HG03175 (cell line): ENCODE data around the gene MYL7.
"Not testable (repeated sequence)": the region's sequence is repeated elsewhere in the genome, so short reads cannot be mapped to it uniquely, and the experiment has no call there.

Experiments used
- ATAC-seq: cut with Tn5 transposase; IDR thresholded peaks from one replicate; pipeline ENCODE4 v1.9.1; 2021; ENCODE audit warnings: mild to moderate bottlenecking, moderate library complexity; ENCODE audit not compliant: unreplicated experiment

Gene MYL7

GRCh38 chr7:44172352-44172751 lies 31.2 kb upstream of the MYL7 start:
- ATAC-seq: no peak

DNA sequence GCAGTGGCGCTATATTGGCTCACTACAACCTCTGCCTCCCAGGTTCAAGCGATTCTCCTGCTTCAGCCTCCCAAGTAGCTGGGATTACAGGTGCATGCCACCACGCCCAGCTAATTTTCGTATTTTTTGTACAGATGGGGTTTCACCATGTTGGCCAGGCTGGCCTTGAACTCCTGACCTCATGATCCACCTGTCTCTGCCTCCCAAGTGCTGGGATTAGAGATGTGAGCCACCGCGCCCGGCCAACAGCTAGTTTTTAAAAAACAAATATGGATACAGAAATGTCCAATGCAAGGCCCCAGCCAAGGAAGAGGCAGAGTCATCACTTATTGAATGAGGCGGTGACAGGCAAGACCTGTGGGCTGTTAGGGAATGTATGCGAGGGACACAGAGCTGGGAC lies 30.8 kb upstream of the MYL7 start:
- ATAC-seq: not testable (repeated sequence)

- ATAC-seq: no peak
Observed at GRCh38 chr7:44167920-44168319, 26.8 kb upstream of the MYL7 start.

GRCh38 chr7:44163591-44163990 lies 22.5 kb upstream of the MYL7 start:
- ATAC-seq: no peak

DNA sequence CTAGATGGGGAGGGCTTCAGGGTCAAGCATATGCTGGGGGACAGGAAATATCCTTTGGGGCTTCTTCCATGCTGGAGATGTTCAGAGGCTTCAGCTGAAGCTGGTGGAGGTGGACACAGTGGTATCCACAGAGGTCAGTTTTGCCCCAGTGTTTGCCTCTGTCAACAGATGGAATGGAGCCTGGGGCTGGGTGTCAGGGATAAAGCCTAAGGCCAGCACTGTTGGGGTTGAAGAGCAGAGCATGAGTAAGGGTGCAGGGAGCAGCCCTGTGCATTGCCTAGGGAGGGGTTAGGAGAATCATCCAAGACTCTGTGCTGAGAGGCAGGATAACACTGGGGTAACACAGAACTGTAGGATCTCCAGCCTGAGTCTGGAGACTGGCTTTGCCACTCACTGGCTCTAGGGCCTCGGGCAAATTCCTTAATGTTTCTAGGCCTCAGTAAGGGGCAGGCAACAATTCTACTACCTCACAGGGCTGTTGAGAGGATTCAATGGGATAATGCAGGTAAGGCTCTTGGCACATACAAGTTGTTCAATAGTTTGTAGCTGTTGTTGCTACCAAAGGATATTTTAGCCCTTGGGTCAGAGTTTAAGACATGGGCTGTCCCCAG lies 21.8 kb upstream of the MYL7 start:
- no peak for ATAC-seq

DNA sequence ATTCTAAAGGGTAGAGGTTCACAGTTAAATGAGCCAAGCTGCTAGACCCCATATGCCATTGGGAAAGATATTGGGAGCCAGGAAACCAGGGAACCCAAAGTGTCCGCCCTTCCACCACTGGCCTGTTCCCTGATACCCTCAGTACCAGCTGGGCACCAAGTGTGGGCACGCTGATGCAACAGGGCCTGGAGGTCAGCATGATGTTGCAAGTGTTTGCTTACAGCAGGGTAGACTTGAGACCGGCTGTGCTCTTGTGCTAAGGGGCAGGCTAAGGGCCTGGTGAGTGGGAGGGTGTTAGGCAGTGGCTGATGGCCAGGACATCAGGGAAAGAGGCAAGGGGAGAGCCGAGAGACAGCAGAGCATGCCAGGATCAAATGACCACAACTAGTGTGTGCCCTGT lies 21.0 kb upstream of the MYL7 start:
- no peak for ATAC-seq

DNA sequence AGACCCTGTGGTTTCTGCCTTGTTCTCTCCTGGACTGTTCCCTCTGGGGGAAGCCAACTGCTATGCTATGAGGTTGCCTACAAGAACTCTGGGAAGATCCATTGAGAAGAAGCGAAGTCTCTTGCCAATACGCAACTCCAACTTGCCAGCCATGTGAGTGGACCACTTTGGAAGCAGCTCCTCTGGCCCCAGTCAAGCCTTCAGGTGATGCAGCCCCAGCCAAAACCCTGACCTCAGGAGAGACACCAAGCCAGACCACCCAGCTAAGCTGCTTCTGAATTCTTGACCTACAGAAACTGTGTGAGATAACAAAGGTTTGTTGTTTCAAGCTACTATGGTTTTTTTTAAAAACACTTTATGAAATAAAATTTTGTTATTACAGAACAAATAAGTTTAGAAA lies 20.2 kb upstream of the MYL7 start:
- no peak for ATAC-seq

DNA sequence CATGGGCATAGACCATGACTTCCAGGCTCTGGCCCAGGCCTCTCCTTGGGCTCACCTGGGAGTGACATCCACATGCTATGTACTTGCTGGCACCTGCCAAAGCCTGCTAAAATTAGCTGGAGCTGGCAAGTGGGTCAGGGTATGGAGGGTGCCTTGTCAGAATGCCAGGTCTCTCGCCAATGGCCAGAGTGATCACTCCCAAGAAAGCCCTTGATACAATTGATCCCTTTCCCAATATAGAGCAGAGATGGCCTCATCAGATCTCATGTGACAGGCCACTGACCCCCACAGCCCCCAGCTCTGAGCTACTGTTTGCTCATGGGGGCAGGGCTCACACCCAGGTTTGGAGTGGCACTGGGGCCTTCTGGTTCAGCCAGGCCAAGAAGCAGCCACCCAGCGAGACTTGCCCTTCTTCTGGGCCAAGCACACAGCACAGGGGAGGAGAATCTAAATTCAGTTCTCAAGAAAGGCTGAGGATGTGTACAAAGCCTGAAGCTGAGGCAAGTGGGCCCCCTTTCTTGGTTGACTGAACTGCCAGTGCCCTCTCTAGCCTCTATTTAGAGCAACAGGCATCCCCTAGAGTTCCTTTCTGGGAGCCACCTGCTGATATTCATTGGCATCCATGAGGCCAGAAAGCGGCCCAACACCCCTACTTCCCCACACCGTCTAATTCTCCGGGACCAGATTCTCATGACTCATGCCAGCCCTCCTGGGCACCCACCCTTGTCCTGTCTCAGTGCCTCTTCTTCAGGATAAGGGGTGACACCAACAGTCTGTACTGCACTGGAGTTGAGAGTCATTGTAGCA lies 18.9 kb upstream of the MYL7 start:
- no peak for ATAC-seq

DNA sequence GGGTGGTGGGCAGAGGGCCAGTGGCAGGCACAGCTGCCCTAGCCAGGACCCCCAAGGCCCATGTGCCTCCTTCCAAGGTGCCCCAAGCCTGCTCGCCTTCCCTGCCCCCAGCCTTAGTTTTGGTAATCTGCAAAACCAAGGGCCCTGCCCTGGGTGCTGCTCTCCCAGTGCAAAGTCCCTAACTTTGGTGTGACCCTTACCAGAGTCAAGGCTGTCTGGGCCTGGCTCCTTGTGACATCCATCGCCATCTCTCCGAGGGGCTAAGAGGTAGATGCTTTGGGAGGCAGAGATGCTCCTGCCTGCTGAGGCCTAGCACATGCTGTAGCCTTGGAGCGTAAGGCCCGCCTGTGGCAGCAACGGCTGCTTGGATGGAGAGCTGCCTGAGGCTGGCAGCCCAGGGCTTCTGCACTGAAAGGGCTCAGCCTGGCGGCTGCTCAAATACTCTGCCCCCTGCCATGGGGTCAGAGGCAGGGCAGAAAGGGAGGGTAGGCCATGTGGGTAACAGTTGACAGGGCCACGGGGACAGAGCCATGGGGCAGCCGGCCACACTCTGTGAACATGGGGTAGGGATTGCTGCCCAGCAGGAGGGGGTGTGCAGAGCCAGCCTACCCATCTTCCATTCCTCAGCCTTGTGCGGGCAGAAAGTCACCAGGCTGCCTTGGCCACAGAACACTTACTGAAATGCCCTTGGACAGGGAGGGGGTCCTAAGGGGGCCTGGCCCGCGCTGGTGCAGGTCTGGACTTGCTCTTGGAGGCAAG lies 17.9 kb upstream of the MYL7 start:
- ATAC-seq: no peak

DNA sequence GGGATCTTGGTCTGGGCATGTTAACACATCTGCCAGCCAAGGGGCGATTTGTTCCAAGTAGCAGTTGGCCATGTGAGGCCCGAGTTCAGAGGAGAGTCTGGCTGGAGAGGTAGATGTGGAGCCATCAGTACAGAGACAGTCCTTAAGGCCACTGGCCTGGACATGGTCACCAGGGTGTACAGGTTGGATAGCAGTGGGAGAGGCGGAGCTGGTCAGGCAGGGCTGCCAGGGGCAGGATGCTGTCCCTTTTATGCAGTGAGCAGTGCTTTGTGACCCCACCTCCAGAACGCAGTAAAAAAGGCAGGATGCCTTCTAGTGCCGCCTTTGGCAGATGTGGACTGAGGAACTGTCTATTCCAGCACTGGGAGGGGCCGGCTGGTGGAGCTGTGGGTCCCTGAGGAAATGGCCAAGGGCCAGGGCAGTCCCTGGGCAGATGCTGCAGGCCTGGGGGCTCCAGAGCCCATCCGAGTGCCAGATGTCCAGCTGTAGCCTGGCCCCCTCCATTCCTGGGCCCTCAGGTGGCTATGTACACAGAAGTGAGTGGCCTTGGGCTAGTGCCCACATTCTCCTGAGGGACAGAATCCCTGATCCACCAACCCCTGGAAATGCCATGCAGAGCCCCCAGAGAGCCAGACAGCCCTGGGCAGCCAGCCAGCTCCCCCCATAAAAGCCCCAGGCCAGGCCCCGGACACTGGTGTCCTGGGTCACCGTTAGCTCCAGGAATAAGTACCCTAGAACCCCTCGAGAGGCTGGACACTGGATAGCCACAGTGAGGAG lies 17.2 kb upstream of the MYL7 start:
- no peak for ATAC-seq

- no peak for ATAC-seq
Observed at GRCh38 chr7:44157116-44158080, 16.3 kb upstream of the MYL7 start.

- no peak for ATAC-seq
Observed at GRCh38 chr7:44156453-44157010, 15.4 kb upstream of the MYL7 start.

DNA sequence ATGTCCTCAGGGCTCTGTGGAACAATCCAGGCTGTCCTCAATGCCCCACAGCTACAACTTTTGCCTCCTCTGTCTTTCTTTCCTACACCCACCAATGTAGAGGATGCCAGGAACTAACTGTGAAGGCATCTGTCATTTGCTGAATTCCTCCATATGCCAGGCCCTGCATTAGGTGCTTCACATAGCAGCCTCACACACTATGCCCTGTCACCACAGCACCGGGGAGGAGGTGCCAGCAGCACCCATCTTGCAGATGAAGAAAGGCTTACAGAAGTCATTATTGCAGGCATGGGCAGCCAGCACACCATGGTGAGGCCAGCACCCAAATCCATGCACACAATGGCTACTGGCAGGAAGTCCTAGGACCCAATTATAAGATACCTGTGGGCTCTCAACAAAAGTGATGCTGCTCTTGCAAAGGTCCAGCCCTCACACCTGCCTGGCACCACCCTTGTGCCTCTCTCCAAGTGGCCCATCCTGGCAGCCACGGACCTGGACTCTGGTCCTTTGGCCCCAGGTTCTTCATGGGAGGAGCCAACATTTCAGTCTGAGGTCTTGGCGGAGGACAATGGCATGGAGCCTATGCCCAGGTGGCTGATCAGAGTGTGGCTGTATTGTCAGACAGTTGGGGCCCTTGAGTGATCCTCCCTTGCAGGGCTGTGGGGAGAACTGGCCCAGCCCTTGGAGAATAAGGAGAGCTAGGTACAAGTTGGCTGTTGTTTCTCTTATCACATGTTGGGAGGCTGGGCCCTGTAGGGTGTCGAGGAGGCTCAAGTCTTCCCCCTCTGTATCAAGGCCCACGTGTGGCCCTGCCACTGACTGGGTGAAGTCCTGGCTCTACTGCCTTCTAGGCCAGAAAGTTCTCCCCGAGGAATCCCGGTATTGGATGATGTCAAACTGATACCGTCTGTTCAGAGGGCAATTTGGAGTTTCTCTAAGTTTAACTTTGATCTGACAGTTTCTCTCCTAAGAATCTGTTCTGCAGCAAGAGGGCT lies 14.4 kb upstream of the MYL7 start:
- no peak for ATAC-seq

DNA sequence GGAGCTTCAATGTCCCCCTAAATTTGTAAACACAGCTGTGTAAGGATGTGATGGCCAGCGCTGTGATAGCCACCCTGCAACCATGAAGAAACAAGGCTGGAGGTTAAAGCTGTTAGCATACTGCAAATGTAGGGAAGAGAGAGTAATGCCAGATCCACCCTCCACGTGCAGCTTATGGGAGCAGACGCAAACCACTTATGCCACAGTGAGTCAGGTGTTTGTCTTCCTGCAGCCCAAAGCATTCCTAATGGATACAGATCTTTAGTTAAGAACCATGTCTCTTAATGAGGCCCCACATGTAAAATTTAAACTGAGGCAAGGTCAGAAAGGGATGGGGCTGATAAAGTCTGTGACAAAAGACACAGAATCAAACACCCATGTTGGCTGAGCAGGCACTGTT lies 13.6 kb upstream of the MYL7 start:
- ATAC-seq: no peak

DNA sequence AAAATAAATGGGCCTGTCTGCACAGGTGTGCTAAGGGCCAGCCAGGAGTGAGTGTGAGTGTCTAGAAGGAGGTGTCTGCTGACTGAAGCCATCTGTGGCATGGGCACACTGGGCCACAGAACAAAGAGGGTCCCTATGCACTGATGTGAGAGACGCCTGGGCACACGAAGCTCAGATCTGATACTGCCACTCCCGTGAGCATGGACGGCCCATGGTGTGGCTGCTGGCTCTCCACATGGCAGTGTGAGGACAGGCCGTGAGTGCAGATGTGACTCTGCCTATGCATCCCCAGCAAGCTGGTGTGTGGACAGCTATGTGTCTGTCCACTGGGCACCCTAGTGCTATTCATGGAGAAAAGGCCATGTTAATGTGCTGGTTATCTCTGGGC lies 12.8 kb upstream of the MYL7 start:
- no peak for ATAC-seq

DNA sequence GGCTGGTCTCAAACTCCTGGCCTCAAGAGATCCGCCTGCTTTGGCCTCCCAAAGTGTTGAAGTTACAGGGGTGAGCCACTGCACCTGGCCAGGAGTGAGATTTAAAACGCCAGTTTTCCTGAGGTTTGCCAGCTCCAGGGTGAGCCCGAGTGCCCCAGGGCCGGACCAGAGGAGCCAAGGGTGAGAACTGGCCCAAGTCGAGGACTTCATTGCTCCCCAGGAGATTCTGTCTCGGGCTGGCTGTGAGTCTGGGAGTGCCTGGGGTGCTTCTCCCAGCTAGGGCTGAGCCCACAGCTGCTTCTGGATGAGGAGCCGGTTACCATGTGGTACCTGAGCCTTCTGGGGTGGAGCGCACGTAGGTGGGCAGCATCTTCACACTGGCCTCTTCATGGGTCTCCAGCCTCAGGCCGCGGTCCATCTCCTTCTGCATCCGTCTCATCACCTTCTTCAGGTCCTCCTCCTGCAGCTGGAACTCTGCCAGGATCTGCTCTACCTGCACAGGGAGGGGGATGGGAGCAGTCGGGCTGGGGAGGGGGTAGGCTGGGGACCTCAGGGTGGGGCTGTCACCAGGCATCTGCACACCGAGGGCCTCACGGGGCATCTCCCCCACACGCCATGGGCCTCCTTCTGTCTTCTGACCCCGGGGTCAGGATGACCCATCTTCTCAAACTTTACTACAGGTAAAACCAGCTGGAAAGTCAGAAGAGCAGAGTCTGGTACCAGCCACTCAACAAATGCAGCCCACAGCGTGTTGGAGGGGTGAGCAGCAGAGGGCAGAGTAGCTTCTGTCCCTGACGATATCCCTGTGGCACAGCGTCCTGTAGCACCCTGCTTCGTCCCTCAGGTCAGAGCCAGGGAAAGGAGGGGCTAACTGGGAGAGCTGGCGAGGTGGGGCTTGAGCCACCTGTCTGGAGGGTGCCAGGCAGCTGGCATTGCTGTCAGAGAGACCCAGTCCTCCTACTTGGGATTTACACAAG lies 12.1 kb upstream of the MYL7 start:
- no peak for ATAC-seq

- ATAC-seq: no peak
Observed at GRCh38 chr7:44151956-44152355, 10.8 kb upstream of the MYL7 start.
